SU-DHL-6 (cell line): ENCODE data around the gene TNFSF18.

ENCODE experiments used
- H2AFZ ChIP-seq: fragments of 200-600 bp; sonication (generic); 2 replicates; pipeline ENCODE4 v1.6.1; 2014; ENCODE audit warnings: low read depth, mild to moderate bottlenecking, moderate library complexity, mixed read lengths, antibody characterized with exemption, low read length; ENCODE audit not compliant: severe bottlenecking
- H3F3A ChIP-seq: fragments of 200-600 bp; shearing (Covaris generic); 2 replicates; pipeline ENCODE4 v1.6.0; 2016; ENCODE audit warnings: antibody characterized with exemption, mild to moderate bottlenecking; ENCODE audit not compliant: insufficient read depth
- H3K27ac ChIP-seq: fragments of 200-600 bp; sonication (generic); 2 replicates; pipeline ENCODE4 v1.5.1; 2016; ENCODE audit warnings: low read depth, mild to moderate bottlenecking, low read length, moderate library complexity, mixed read lengths
- H3K27me3 ChIP-seq: fragments of 200-600 bp; sonication (generic), shearing (Covaris generic); 2 replicates; pipeline ENCODE4 v1.6.0; 2014; ENCODE audit warnings: mild to moderate bottlenecking, low read length
- H3K36me3 ChIP-seq: fragments of 200-600 bp; sonication (generic); 2 replicates; pipeline ENCODE4 v1.6.1; 2014; ENCODE audit warnings: mild to moderate bottlenecking, low read length, mixed read lengths
- H3K4me2 ChIP-seq: fragments of 300-600, 200-600 bp; shearing (Covaris generic), sonication (generic); 2 replicates; pipeline ENCODE4 v1.6.0; 2014; ENCODE audit warnings: low read length, low read depth, mild to moderate bottlenecking; ENCODE audit not compliant: poor library complexity, severe bottlenecking
- H3K4me3 ChIP-seq: fragments of 200-600 bp; sonication (generic); 2 replicates; pipeline ENCODE4 v1.5.1; 2014; ENCODE audit warnings: antibody characterized with exemption, low read length, mild to moderate bottlenecking, mixed read lengths; ENCODE audit not compliant: insufficient read depth, poor library complexity, severe bottlenecking
- H3K79me2 ChIP-seq: fragments of 200-600 bp; sonication (generic); 2 replicates; pipeline ENCODE4 v1.6.1; 2014; ENCODE audit warnings: mild to moderate bottlenecking, low read length, moderate library complexity; ENCODE audit not compliant: insufficient read depth
- H3K9ac ChIP-seq: fragments of 200-600 bp; sonication (generic); 2 replicates; pipeline ENCODE4 v1.7.0; 2014; ENCODE audit warnings: mild to moderate bottlenecking, low read length
- H3K9me2 ChIP-seq: fragments of 200-600 bp; sonication (generic); replicated peaks from 2 replicates; pipeline ENCODE4 v1.6.1; 2014; ENCODE audit warnings: low read length; ENCODE audit not compliant: insufficient read depth
- H3K9me3 ChIP-seq: fragments of 200-600 bp; sonication (generic); 2 replicates; pipeline ENCODE4 v1.6.1; 2014; ENCODE audit warnings: low read length, mixed read lengths; ENCODE audit not compliant: insufficient read depth
- H4K20me1 ChIP-seq: fragments of 200-600 bp; sonication (generic); 2 replicates; pipeline ENCODE4 v1.6.1; 2014; ENCODE audit warnings: low read depth, mild to moderate bottlenecking, antibody characterized with exemption, low read length, moderate library complexity, mixed read lengths
- EZH2phosphoT487 ChIP-seq: fragments of 200-600 bp; sonication (generic), shearing (Covaris generic); conservative IDR thresholded peaks from 2 replicates; pipeline ENCODE4 v1.6.1; 2018; ENCODE audit warnings: mild to moderate bottlenecking, antibody characterized with exemption, low read length, moderate library complexity, mixed read lengths
- TF ChIP-seq, protein P1 (sequence below): fragments of 200-600 bp; sonication (generic); IDR thresholded peaks from one replicate; pipeline ENCODE4 v1.5.1; 2017; ENCODE audit warnings: antibody characterized with exemption, mild to moderate bottlenecking, low read length, moderate library complexity; ENCODE audit not compliant: insufficient read depth, poor library complexity, severe bottlenecking

The TNFSF18 gene

GRCh38 chr1:173005196-173005864 lies 45.4 kb downstream of the TNFSF18 start:
- Histone ChIP-seq H3K9ac (no peak overlapping the region), H2AFZ (no peak overlapping the region), H3K9me2 (no peaks in the 10 kb centered on the region), H3K4me3 (no peak overlapping the region), H3K4me2 (no peak overlapping the region), H3K27ac (no peak overlapping the region), H3K27me3 (no peaks in the 10 kb centered on the region), H4K20me1 (no peaks in the 10 kb centered on the region), H3K36me3 (no peaks in the 10 kb centered on the region), H3K9me3 (no peaks in the 10 kb centered on the region), H3K79me2 (no peaks in the 10 kb centered on the region), H3F3A (no peaks in the 10 kb centered on the region)
- TF ChIP-seq, protein P1, sequence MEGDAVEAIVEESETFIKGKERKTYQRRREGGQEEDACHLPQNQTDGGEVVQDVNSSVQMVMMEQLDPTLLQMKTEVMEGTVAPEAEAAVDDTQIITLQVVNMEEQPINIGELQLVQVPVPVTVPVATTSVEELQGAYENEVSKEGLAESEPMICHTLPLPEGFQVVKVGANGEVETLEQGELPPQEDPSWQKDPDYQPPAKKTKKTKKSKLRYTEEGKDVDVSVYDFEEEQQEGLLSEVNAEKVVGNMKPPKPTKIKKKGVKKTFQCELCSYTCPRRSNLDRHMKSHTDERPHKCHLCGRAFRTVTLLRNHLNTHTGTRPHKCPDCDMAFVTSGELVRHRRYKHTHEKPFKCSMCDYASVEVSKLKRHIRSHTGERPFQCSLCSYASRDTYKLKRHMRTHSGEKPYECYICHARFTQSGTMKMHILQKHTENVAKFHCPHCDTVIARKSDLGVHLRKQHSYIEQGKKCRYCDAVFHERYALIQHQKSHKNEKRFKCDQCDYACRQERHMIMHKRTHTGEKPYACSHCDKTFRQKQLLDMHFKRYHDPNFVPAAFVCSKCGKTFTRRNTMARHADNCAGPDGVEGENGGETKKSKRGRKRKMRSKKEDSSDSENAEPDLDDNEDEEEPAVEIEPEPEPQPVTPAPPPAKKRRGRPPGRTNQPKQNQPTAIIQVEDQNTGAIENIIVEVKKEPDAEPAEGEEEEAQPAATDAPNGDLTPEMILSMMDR = no peak
- TF ChIP-seq EZH2phosphoT487 = no peak

- H3F3A ChIP-seq = no peaks in the 10 kb centered on the region
- H3K4me2 ChIP-seq = no peak overlapping the region
- H3K27ac ChIP-seq = no peak overlapping the region
- no peaks in the 10 kb centered on the region for H3K9me2 ChIP-seq
- no peaks in the 10 kb centered on the region for H3K36me3 ChIP-seq
- TF ChIP-seq EZH2phosphoT487 = no peak
- TF ChIP-seq, protein P1 = no peak
- H2AFZ ChIP-seq = no peak overlapping the region
- no peaks in the 10 kb centered on the region for H3K27me3 ChIP-seq
- no peak overlapping the region for H3K9ac ChIP-seq
- H3K4me3 ChIP-seq = no peak overlapping the region
- H3K9me3 ChIP-seq = no peaks in the 10 kb centered on the region
- no peaks in the 10 kb centered on the region for H3K79me2 ChIP-seq
- H4K20me1 ChIP-seq = no peaks in the 10 kb centered on the region
Observed at GRCh38 chr1:173002891-173003838, 47.6 kb downstream of the TNFSF18 start.

- Histone ChIP-seq H3F3A (no peaks in the 10 kb centered on the region), H3K9ac (no peak overlapping the region), H2AFZ (no peak overlapping the region), H3K9me2 (no peaks in the 10 kb centered on the region), H3K27me3 (no peaks in the 10 kb centered on the region), H3K4me2 (no peak overlapping the region), H3K27ac (no peak overlapping the region), H3K4me3 (no peak overlapping the region), H3K36me3 (no peaks in the 10 kb centered on the region), H3K79me2 (no peaks in the 10 kb centered on the region), H3K9me3 (no peaks in the 10 kb centered on the region), H4K20me1 (no peaks in the 10 kb centered on the region)
- TF ChIP-seq, protein P1 = no peak
- TF ChIP-seq EZH2phosphoT487 = no peak
Observed at GRCh38 chr1:172999349-172999748, 51.4 kb downstream of the TNFSF18 start.
